Heart left ventricle (tissue), 16 donors: ENCODE data around the gene TACR2. TPM values are rescaled to one million over a fixed set of nuclear protein-coding genes. Genes with fewer than 3 reads are reported as not detected.
A peak's percentile ranks its signal among the peaks of the same experiment; 100 is the strongest.

Experiments used
- ATAC-seq, 4 donors: fragments of 200-7000 bp; cut with Tn5 transposase; one replicate each; pipeline ENCODE4 v1.9.1; 2020 to 2022; ENCODE audit warnings: moderate library complexity in 4 of 4, mild to moderate bottlenecking in 3 of 4, moderate number of reproducible peaks in 1 of 4
- DNase-seq, 5 donors: peaks; one replicate each; pipeline ENCODE4 v3.0.0-alpha.2; 2020
- H3K27ac ChIP-seq, 12 donors: fragments of 200-600 bp; sonication (generic) in 4 of 12; one replicate each; pipeline versions ENCODE4 v1.5.0 to v1.8.0; 2016 to 2022; ENCODE audit warnings: mild to moderate bottlenecking in 2 of 12
- H3K27me3 ChIP-seq, 9 donors: fragments of 200-600 bp; sonication (generic) in 2 of 9; one replicate each; pipeline versions ENCODE4 v1.5.1 to v1.8.0; 2016 to 2022; ENCODE audit warnings: mild to moderate bottlenecking in 3 of 9
- H3K36me3 ChIP-seq, 9 donors: fragments of 200-600 bp; sonication (generic) in 2 of 9; one replicate each; pipeline versions ENCODE4 v1.5.0 to v1.8.0; 2018 to 2022; ENCODE audit warnings: mild to moderate bottlenecking in 2 of 9
- H3K4me1 ChIP-seq, 12 donors: fragments of 200-600 bp; sonication (generic) in 4 of 12; one replicate each; pipeline versions ENCODE4 v1.5.0 to v1.8.0; 2016 to 2022; ENCODE audit warnings: mild to moderate bottlenecking in 3 of 12
- H3K4me3 ChIP-seq, 12 donors: fragments of 200-600 bp; sonication (generic) in 4 of 12; one replicate each; pipeline versions ENCODE4 v1.5.0 to v1.8.0; 2017 to 2022; ENCODE audit warnings: mild to moderate bottlenecking in 9 of 12, moderate library complexity in 4 of 12
- H3K9me3 ChIP-seq, 12 donors: fragments of 200-600 bp; sonication (generic) in 4 of 12; one replicate each; pipeline versions ENCODE4 v1.5.0 to v1.8.0; 2016 to 2022; ENCODE audit warnings: mild to moderate bottlenecking in 1 of 12
- CTCF ChIP-seq, 12 donors: fragments of 200-600 bp; sonication (generic) in 4 of 12; IDR thresholded peaks; one replicate each; pipeline versions ENCODE4 v1.5.0 to v1.8.0; 2018 to 2022; ENCODE audit warnings: antibody characterized with exemption in 12 of 12, mild to moderate bottlenecking in 5 of 12
- POLR2A ChIP-seq, 2 donors: fragments of 450-650 bp; IDR thresholded peaks; one replicate each; pipeline ENCODE4 v1.6.1; 2017; ENCODE audit warnings: antibody characterized with exemption in 2 of 2, mild to moderate bottlenecking in 2 of 2, moderate library complexity in 2 of 2
- WGBS, 4 donors: extraction: QIAGEN DNeasy Blood & Tissue Kit in 2 of 4; methylation state at CpG; one replicate each; pipeline versions ENCODE4 v1.1.5 to v1.1.7; 2013 to 2018; 5-methylcytosine and 5-hydroxymethylcytosine counted together
- intact Hi-C, 10 donors: fragments of 100-400 bp; cut with DNase I; formaldehyde crosslinking; loops; one replicate each; pipeline versions ENCODE4 v1.11.1 to v1.14.2; 2022
- polyA plus RNA-seq, 2 donors: library from polyadenylated mRNA; stranded (reverse); fragments of 200-250 nt; gene quantifications; one replicate each; pipeline ENCODE4 v1.2.3, GENCODE V29; 2013
- total RNA-seq, 9 donors: library from RNA; depleted of rRNA in 2 of 9; stranded (reverse); fragments of >200 nt in 2 of 9; fragmentation: NEBNext Ultra II Directional in 3 of 9; extraction: Animal tissue kit (Norgen Biotek cat#: 25700) in 3 of 9; gene quantifications; one replicate each; pipeline versions ENCODE4 v1.1.0 to v1.2.4, GENCODE V29; 2016 to 2023
- donor health status: ischemic (EF 13 %, LVEDD 7.1; RV severe dilation, severe dysfunction).
- donor health status: healthy with polysubstance abuse.
- donor health status: DM: no; HTN: yes; CAD: no.
- donor health status: DM: no; HTN: no; CAD: no.
- donor health status: ischemic (EF 25% LVEDD 6.9; RV normal size, moderate dysfunction).
- donor health status: ischemic (EF 25% LVEDD 5.7; RV mildly dilated, moderate dysfunction).
- donor health status: healthy.
- donor health status: DM: yes; HTN: yes; CAD: no.
- donor health status: ischemic (EF 35%, LVEDD 5.7; RV mildly dilated, moderate dysfunction).
- donor health status: nonischemic (EF 11% LVEDD 7.7; RV severe dilation, severe dysfunction).
- donor health status: DM: yes; HTN: yes; CAD: no.
- donor health status: PGD.
- donor health status: ischemic (EF 29% LVEDD 5.4; RV normal size, mild dysfunction).
- donor health status: nonischemic (EF 23%, LVEDD 6.1; RV moderate dilation, normal function).

TACR2 gene
- total and polyA plus RNA-seq, 11 donors: 0.11 to 0.39 (median 0.23) TPM; not detected in 5

- ATAC-seq (no peak), DNase-seq (peak in 1 of 5 donors; percentile 27)
- Histone ChIP-seq H3K4me1 (peaks cover 0 to 50% (median 11%) of the 10 kb centered on the region in 12 donors), H3K9me3 (no peaks in the 10 kb centered on the region), H3K36me3 (peaks cover 0 to 84% (median 62%) of the 10 kb centered on the region in 9 donors), H3K4me3 (no peak overlapping the region), H3K27me3 (no peaks in the 10 kb centered on the region), H3K27ac (peak overlapping the region in 1 of 12 donors; percentile 93)
- WGBS, 4 donors: 92 to 95% (median 94%) methylated on average over 17 to 23 of the region's 23 CpGs
- no peak for TF ChIP-seq CTCF (IDR thresholded peaks at IDR 0.05)
- TF ChIP-seq POLR2A (IDR thresholded peaks at IDR 0.05): no peak
- intact Hi-C loops: no loop called here
These were observed 15.8 kb downstream of the TACR2 start for GRCh38 chr10:69400936-69401335.

GRCh38 chr10:69398466-69398865 lies 18.3 kb downstream of the TACR2 start:
- DNase-seq (peak in 1 of 5 donors; percentile 64), ATAC-seq (peak in 3 of 4 donors; percentile 10 to 31 (median 13))
- intact Hi-C loops: loop anchor here in 1 of 10 donors (10.0 kb wide), 1 partner anchor 404 kb away; no protein-coding TSS in a partner anchor
- H3K27ac ChIP-seq: peak overlapping the region in 11 of 12 donors; percentile 23 to 76 (median 67)
- peaks cover 0 to 31% (median 4%) of the 10 kb centered on the region in 12 donors for H3K4me1 ChIP-seq
- no peak overlapping the region for H3K4me3 ChIP-seq
- no peaks in the 10 kb centered on the region for H3K9me3 ChIP-seq
- H3K36me3 ChIP-seq: peaks cover 0 to 98% (median 79%) of the 10 kb centered on the region in 9 donors
- WGBS, 4 donors: 70 to 83% (median 80%) methylated on average over 16 of the region's 16 CpGs
- TF ChIP-seq POLR2A (IDR thresholded peaks at IDR 0.05): no peak
- TF ChIP-seq CTCF (IDR thresholded peaks at IDR 0.05): no peak
- no peaks in the 10 kb centered on the region for H3K27me3 ChIP-seq

- DNase-seq (no peak), ATAC-seq (peak in 2 of 4 donors; percentile 58 to 73)
- no peak for TF ChIP-seq CTCF (IDR thresholded peaks at IDR 0.05)
- TF ChIP-seq POLR2A (IDR thresholded peaks at IDR 0.05): no peak
- peak overlapping the region in 10 of 12 donors; percentile 16 to 76 (median 68) for H3K27ac ChIP-seq
- WGBS, 4 donors: 64 to 83% (median 73%) methylated on average over 1 of the region's 1 CpG
- H3K36me3 ChIP-seq: peaks cover 0 to 100% (median 84%) of the 10 kb centered on the region in 9 donors
- no peaks in the 10 kb centered on the region for H3K9me3 ChIP-seq
- no peaks in the 10 kb centered on the region for H3K27me3 ChIP-seq
- H3K4me1 ChIP-seq: peaks cover 0 to 26% (median 4%) of the 10 kb centered on the region in 12 donors
- intact Hi-C loops: loop anchor here in 1 of 10 donors (10.0 kb wide), 1 partner anchor 403 kb away; no protein-coding TSS in a partner anchor
- no peak overlapping the region for H3K4me3 ChIP-seq
These were observed 18.7 kb downstream of the TACR2 start for GRCh38 chr10:69397972-69398371.

GRCh38 chr10:69394020-69394419 lies 22.7 kb downstream of the TACR2 start:
- no peak overlapping the region for H3K27ac ChIP-seq
- H3K4me1 ChIP-seq: peaks cover 0 to 53% (median 25%) of the 10 kb centered on the region in 12 donors
- intact Hi-C loops: loop anchor here in 6 of 10 donors (5.0 to 10.0 kb wide), 2 partner anchors 77 to 399 kb away; no protein-coding TSS in a partner anchor
- TF ChIP-seq POLR2A (IDR thresholded peaks at IDR 0.05): no peak
- TF ChIP-seq CTCF (IDR thresholded peaks at IDR 0.05): no peak
- peaks cover 0 to 97% (median 77%) of the 10 kb centered on the region in 9 donors for H3K36me3 ChIP-seq
- ATAC-seq: no peak
- WGBS, 4 donors: 78 to 89% (median 84%) methylated on average over 1 of the region's 1 CpG
- DNase-seq: peak in 1 of 5 donors; percentile 11
- no peaks in the 10 kb centered on the region for H3K27me3 ChIP-seq
- no peak overlapping the region for H3K4me3 ChIP-seq
- H3K9me3 ChIP-seq: no peaks in the 10 kb centered on the region
